HTR-8/SVneo (cell line): ENCODE results near the gene UBTD1.
A peak's percentile ranks its signal among the peaks of the same experiment; 100 is the strongest.

Experiments used
- DNase-seq: peaks from one replicate; pipeline ENCODE4 v3.0.0; 2011; ENCODE audit warnings: low spot score, mixed read lengths; ENCODE audit not compliant: insufficient read length
- FAIRE-seq: peaks from 2 replicates; lab custom pipeline; 2011; peaks lifted over from hg19 to GRCh38; lab: Jason Lieb, UNC

Gene UBTD1

DNA sequence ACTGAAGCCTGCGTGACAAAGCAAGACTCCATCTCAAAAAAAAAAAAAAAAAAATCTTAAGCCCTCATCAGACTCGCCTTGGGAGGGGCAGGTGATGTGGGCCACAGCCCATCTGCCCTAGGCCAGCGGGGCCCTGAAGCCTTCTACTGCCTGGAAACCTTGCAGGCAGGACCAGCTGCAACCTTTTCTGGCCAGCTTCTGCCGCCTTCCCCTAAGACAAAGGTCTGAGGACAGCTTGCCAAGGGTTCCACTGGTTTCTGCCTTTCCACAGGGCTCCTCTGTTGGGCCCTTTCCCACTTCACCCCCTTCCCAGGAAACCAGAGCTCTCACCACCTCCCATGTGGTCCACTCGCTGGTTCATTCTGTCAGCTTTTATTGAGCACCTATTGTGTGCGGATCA lies 35.2 kb downstream of the UBTD1 start:
- DNase-seq (no peak), FAIRE-seq (no peak)

DNA sequence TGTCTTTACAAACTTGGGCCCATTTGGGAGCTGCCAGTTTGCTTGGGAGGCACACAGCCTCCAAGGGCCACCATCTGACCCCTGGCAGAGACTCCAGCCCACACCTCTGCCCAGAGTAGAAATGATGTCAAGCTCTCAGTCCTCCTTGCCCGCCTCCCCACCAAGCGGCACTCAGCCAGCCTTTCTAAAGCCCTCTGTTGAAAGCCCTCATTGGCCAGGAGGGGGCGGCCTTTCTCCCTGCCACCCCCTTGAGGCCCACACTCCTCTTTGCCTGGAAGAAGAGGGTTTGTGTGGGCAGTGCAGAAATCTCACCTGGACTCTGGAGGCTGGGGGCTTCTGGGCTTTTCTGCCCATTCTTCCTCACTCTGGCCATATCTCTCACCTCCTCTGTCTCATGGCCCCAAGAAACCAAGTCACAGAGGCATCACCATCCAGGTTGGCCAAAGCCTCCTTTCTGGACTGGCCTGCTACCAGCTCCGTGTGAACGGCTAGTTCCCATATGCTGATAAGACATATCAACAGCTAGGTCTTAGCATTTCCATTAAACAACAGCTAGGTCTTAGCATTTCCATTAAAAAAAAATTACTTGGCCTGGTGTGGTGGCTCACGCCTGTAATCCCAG lies 36.1 kb downstream of the UBTD1 start:
- FAIRE-seq: no peak
- DNase-seq: no peak

DNA sequence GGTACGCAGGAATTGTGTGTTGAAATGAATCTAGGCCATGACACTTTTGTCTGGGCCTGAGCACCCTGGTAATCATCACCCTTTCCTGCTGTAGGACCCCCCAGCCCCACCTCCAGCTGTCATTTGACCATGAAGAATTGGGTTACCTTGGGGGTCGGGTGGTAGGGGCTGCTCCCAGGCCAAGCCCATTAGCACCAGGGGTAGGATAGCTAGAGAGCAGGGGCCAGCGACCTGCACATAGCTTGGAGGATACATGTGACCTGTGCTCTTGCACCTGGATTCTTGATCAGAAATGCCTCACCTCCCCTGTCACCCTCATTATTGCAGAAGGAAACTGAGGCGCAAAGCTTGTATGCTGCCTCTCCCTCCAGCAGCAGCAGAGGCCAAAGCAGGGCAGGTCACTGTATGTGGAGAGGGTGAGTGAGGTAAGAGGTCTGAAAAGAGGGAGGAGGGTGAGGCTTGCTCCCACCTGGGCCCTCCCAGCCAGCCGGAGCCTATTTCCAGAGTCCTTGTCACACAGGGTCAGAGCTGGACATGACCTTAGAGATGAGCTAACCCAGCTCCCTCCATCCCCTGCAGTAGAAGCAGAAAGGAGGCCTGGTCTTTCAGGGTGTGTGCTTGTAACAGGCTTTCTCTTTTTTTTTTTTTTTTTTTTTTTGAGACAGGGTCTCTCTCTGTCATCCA lies 38.6 kb downstream of the UBTD1 start:
- no peak for DNase-seq
- FAIRE-seq: no peak

DNA sequence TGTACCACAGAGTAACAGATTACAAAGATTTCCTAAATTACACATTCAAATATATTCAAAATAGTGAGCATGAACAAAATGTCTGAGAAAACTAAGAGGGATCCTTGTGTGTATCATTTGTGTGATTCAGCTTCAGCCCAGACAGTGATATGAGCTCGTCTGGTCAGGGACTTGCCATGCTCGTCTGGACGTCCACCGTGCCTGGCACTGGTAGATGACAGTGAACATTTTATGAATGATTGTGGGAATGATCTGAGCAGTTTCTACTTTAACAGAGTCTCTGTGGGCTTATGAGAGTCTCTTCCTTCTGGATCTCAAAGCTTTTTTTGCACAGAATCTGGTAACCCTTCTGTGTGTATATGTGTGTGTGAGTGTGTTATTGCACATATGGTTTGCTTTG lies 39.7 kb downstream of the UBTD1 start:
- FAIRE-seq (no peak), DNase-seq (no peak)

DNA sequence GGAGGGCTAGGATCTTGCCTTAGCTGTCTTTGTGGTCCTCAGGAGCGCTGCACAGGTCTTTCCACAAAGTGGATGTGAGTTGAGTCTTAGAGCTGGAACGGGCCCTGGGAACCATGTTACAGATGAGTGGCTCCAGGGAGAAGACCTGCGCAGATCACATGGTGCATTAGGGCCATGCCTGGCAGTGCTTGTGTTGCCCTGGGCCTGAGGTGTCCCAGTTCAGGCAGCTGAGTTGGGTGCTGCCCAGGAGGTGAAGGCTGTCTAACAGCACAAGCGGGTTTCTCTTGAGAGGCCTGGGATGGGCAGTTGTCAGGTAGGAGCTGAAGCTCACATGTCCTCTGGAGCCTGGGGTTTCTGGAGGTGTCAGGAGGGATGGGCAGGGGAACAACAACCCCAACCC lies 40.1 kb downstream of the UBTD1 start:
- FAIRE-seq: no peak
- DNase-seq: no peak

DNA sequence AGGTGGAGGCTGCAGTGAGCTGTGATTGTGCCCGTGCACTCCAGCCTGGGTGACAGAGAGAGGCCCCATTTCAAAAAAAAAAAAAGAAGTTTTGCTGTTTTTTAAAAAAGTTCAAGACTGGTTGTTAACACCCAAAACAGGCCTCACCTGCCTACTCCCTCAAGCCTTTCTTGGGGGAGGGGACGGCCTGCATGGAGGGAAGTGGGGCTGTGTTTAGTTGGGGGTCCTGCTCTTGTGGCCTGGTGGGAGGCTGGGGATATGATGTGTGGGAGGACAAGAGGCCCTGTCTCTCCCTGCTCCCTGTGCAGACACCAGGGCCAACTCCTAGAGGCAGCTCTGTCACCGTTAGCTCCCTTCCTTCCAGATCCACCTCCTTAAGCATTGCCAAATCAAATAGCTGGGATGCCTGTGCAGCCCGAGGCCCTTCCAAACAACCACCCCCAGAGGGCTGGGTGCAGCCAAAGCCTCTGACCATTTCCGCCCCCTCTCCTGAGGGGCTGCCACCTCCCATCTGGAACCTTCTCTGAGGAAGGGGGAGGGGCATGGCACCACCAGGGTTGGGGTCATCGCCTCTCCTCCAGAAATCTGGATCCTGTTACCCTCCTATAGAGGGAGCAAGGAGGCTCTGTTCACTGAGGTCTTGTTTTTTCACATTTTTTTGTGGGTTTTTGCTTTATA lies 40.9 kb downstream of the UBTD1 start:
- DNase-seq (peak; percentile 78), FAIRE-seq (peak; percentile 92)

DNA sequence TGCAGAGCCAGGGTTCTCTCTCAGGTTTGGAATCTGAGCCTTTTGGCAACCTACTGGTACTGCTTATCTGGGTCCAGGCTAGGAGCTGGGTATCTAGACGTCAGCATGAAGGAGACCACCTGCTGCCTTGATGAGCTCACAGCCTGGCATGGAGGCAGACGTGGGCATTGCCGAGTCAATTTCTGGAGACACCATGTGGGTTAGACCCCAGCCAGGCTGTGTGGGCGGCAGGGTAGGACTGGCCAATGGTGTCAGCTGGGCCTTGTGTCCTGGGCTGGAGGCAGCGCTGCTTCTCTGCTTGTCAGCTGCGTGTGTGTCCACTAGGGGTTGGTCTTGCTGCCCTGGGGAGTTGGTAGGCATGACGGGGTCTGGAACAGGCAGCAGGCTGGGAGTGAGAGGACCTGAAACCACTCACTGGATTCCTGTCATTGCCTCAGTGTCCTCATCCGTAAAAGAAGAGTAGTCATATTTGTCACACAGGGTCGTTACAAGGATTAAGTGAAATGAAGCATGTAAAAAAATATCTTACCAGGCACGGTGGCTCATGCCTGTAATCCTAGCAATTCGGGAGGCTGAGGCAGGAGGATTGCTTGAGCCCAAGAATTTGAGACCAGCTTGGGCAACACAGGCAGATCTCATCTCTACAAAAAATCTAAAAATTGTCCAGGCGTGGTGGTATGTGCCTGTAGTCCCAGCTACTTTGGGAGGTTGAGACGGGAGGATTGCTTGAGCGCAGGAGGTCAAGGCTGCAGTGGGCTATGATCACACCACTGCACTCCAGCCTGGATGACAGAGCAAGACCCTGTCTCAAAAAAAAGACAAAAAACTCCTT lies 42.2 kb downstream of the UBTD1 start:
- DNase-seq (no peak), FAIRE-seq (peak; percentile 31)

DNA sequence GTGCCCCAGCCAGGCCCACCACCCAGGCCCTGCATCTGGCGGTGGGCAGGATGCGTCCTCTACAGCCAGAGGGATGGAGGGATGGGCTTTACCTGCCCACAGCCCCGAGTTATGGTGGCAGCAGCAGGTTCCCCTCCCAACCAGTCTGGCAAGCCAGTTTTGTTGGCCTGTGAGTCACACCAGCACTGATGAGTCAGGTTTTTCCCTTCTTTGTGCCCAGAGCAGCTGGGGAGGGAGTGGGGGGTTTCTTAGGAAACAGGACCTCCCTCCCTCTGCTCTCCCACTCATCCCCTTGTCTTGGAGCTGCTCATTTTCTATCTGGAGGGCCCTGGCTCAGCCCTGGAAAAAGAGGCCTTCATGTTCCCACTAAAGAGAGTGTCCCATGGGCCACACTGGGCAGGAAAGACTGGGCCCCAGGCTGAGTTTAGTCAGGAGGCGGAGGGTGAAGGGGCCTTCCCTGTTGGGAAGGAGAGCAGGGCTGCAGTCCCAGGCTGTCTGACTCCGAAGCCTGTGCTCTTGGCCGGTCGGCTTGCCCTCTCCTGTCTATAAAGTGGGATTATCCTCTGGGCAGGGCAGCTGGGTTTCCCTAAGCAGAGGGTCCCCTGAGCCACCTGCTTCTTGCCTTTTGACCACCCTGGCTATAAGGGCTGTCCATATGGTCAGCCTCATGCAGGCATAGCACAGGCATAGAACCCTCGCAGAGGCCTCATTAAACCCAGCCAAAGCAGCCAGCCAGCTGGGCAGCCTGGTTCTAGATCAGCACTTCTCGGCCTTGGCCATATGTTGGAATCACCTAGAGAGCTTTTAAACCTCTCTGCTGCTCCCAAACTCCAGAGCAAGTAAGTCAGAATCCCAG lies 43.7 kb downstream of the UBTD1 start:
- FAIRE-seq (peak; percentile 81), DNase-seq (peak; percentile 79)

DNA sequence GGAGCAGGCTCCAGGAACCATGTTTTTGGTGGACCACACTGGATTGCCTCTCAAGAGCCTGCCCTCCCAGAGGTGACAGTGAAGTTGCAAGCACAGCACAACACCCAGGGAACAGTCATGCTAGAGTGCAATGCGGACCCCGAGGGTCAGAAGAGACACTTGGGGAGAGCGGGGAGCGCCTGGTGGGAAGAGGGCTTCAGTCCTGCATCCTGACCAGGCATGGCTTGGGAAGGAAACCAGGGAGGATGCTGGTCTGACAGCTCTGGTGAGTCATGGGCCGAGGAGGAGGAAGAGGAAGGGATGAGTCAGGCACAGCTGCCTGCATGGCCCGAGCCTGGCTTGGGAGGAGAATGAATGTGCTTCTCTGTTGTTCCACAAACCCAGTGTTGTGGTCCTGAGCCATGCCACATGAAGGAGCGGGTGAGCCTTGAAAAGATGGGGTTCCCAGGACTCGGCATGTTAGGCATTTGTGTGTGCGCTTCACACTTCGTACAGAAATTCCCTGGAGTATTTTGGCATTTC lies 44.4 kb downstream of the UBTD1 start:
- FAIRE-seq (peak; percentile 99), DNase-seq (peak; percentile 93)

DNA sequence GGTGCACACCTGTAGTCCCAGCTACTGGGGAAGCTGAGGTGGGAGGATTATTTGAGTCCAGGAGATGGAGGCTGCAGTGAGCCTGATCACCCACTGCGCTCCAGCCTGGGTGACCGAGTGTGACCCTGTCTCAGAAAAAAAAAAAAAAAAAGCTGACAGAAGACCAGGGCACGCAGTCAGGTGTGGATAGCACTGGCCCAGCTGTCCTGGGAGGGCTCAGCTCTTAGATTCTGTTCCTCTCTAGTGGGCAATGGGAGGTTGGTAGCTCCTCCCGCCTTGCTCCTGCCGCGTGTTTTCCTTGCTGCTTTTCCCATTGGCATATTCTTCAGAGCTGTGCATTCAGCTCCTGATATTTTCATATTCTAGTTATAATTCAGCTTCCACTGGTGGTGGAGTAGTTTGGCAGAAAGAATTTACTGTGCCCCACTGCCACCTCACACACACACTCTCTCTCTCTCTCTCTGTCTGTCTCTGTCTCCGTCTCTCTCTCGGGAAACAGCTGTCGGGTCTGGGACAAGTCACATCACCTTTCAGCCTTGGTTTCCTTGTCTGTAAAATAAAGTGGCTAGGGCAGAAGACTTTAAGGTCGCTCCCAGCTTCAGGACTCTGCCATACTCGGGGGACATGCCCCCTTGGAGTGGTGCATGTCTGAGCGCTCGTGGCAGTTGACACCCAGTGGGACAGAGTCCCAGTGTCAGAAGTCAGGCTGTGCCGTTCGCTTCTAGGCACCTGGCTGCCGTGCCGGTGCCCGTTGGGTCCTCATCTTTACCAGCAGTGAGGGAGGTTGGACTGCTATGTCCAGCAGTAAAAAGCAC lies 47.9 kb downstream of the UBTD1 start:
- FAIRE-seq (peak; percentile 38), DNase-seq (no peak)

DNA sequence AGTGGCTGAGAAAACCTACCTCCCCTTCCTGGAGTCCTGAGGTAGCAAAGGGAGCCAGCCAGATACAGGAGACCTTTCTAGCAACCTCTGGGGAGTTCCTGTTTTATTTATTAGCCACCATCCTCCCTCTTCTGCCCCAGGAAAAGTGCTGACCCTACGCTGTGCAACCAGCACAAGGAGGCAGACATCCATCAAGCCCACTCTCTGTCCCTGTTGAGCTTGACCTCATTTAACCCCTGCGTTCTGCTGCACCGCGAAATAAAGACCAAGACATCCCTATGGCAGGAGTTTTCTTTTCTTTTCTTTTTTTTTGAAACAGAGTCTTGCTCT lies 48.5 kb downstream of the UBTD1 start:
- FAIRE-seq: no peak

DNA sequence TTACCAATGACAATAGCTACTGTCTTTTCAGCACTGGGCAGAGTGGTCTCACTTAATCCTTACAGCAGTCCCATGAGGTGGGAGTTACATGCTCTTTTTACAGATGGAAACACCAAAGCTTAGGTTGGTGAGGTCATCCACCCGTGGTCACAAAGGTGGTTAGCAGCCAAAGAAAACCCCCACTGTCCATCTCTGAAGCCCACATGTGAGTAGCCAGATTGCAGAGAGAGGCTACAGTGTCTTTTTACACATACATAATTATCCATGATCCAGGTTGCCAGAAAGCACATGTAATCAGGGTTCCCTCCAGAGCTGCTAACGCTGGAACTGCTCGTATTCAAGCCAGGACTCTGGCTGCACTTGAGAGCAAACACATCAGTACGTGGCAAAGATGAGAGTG lies 49.2 kb downstream of the UBTD1 start:
- peak; percentile 4 for FAIRE-seq
- DNase-seq: no peak

More for the DNA sequence above, 48.5 kb downstream of the UBTD1 start:
- DNase-seq: no peak

DNA sequence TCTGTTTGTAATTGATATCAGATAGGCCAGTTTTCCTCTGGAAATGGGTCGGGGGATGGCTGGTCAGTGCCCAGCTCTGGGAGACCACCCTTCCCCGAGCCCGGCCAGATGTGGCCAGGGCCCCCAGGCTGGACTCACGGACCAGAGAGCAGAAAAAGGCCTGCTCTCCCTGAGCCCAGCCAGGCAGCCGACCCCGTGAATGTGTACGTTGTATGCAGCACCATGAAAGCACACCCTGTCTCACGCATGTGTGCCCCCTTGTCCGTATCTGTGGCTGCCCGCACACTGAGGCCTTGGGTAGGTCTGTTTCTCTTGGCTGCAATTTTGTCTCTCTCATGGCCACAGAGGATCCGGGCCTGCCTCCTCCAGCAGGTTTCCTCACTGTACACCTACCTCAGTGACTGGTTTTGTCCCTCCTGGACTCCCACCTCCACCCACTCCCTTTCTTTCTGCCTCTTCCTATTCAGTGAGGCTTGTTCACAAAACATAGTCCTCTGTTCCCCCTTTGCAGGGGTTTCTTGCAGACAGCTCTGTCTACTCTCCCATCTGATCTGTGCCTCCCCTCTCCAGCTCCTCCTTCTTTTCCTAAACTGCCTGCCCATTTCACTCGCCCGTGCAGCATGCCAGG lies 50.2 kb downstream of the UBTD1 start:
- FAIRE-seq (no peak), DNase-seq (no peak)

DNA sequence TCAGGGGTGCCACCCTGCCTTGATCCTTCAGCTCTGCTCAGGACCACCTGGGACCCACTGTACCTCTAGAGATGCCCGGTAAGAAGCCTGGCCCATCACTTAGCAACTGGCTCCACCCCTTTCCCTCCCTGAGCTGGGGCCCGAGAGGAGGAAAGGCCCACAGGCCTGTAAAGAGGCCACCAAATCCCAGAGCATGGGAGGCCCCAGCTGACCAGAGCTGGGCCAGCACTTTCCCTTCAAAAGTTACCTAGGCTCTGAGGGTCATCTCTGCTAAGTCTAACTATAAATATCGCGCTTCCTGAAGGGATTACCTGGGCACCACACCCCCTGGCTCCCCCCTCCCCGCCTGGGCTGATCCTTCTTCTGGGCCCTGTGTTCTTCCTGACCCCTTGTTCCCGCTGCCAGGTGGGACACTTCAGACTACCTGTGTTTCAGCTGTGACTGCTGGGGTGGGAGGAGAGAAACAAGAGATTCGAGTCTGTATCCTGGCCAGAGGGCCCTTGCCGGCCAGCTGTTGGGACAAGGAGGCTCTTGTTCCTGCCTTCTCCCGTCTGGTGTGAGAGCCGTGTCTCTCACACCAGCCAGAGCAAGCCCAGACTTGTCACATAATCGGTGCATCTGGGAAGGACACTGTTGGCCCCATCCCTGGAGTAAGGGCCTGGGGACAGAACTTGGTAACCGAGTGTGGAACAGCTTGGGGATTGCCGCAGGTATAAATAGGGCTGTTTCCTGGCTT lies 51.0 kb downstream of the UBTD1 start:
- DNase-seq (no peak), FAIRE-seq (no peak)

DNA sequence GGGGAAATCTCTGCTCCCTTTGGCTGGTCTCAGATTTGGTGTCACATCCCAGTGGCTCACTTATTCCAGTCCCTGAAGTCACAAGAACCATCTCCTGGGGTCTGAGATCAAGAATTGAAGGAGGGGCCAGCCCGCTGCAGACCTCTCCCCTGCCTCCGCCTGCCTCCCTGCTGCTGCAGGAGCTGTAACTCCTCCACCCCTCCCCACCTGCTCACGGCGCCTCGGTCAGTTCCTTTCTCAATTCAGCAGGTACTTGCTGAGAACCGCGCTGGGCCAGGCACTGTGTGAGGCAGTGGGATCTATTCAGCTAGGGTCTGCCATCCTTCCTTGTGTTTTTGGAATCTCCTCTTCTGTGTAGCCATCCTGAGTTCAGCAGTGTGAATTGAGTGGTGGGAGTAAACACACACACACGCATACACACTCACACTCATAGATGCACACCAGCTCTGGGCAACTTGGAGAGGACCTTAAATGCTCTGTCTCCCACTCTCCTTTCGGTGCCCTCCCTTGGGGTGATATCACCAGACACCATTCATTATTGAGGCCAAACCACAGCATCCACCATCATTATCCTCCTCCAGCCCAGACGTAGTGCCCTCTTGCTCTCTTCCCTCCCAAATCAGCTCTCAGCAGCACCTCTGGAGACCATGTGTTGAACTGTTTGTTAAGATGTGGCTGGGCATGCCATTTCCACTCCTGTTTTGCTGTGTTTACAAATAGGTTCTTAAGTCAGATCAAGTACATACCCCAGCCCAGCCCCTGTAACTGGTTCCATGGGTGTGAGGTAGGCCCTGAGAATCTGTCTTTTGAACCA lies 51.8 kb downstream of the UBTD1 start:
- peak; percentile 72 for FAIRE-seq
- DNase-seq: no peak

DNA sequence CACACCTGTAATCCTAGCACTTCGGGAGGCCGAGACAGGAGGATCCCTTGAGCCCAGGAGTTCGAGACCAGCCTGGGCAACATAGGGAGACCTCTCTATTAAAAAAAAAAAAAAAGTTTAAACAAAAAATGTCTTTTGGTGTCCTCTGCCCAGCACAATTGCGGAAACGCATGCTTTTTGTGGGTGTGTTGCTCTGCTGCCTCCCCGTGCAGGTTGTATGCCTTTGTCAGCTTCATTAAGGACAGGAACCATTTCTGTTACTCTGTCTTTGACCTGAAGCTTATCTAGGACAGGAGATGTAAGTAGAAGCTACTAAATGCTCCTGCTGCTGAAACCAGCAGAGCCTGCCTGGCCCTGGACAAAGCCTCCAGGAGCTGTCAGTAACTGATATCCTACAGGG lies 52.5 kb downstream of the UBTD1 start:
- FAIRE-seq: no peak

DNA sequence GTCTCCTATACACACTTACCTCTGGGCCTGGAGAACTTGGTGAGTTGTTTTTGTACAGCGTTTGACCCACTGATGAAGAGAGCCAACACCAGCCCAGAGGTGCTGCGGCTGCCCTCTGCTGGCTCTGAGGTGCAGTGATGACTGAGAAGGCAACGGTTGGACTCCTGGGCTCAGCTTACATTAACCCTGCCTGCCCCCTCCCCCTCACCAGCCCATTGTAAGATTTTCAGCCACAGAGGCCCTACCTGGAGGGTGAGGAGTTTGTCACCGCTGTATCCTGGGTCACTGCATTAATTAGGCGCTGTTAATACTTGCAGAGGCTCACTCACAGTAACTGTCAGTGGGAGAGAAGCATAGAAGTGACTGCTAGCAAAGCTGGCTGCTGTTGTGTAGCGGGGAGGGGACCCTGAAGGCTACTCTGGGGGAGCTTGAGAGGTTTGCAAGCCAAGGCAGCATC lies 54.9 kb downstream of the UBTD1 start:
- FAIRE-seq (no peak), DNase-seq (peak; percentile 74)

More for the DNA sequence above, 52.5 kb downstream of the UBTD1 start:
- DNase-seq: no peak
